Sigmoid colon (tissue), 7 donors: Measurements from ENCODE around the gene RYR3. TPM values are rescaled to one million over a fixed set of nuclear protein-coding genes. Genes with fewer than 3 reads are reported as not detected.
A peak's percentile ranks its signal among the peaks of the same experiment; 100 is the strongest.

Source experiments
- DNase-seq: peaks from one replicate; pipeline ENCODE4 v3.0.0-alpha.2; 2019
- H3K27ac ChIP-seq, 4 donors: fragments of 200-600 bp; sonication (generic); one replicate each; pipeline ENCODE4 v1.5.1; 2016 to 2019; ENCODE audit warnings: mild to moderate bottlenecking in 1 of 4
- H3K27me3 ChIP-seq, 3 donors: fragments of 200-600 bp; sonication (generic); one replicate each; pipeline ENCODE4 v1.5.1; 2019; ENCODE audit warnings: mild to moderate bottlenecking in 1 of 3
- H3K36me3 ChIP-seq, 4 donors: fragments of 200-600 bp; sonication (generic); one replicate each; pipeline ENCODE4 v1.5.1; 2016 to 2019
- H3K4me1 ChIP-seq, 4 donors: fragments of 200-600 bp; sonication (generic); one replicate each; pipeline ENCODE4 v1.5.1; 2017 to 2019
- H3K4me3 ChIP-seq, 4 donors: fragments of 200-600 bp; sonication (generic); one replicate each; pipeline ENCODE4 v1.5.1; 2017 to 2019; ENCODE audit warnings: mild to moderate bottlenecking in 2 of 4, moderate library complexity in 1 of 4
- H3K9me3 ChIP-seq, 4 donors: fragments of 200-600 bp in 3 of 4; sonication (generic) in 3 of 4; one replicate each; pipeline versions ENCODE4 v1.5.1 to v1.6.1; 2013 to 2019
- CTCF ChIP-seq, 4 experiments: fragments of 450-650 bp in 3 of 4; fragments of 200-600 bp in 1 of 4; IDR thresholded peaks; one replicate each; pipeline ENCODE4 v1.5.1; 2016 to 2019; ENCODE audit warnings: antibody characterized with exemption in 4 of 4, mild to moderate bottlenecking in 3 of 4, moderate library complexity in 2 of 4
- EP300 ChIP-seq, 4 donors: sonication (generic); formaldehyde crosslinking; IDR thresholded peaks; one replicate each; pipeline ENCODE4 v1.6.1; 2017; ENCODE audit warnings: antibody characterized with exemption in 4 of 4
- POLR2A ChIP-seq, 2 donors: fragments of 450-650 bp; IDR thresholded peaks; one replicate each; pipeline ENCODE4 v1.6.1; 2016; ENCODE audit warnings: antibody characterized with exemption in 2 of 2, mild to moderate bottlenecking in 2 of 2, moderate library complexity in 2 of 2
- POLR2AphosphoS5 ChIP-seq, 4 donors: sonication (generic); formaldehyde crosslinking; IDR thresholded peaks; one replicate each; pipeline ENCODE4 v1.6.1; 2017; ENCODE audit warnings: antibody characterized with exemption in 4 of 4
- WGBS, 2 donors: extraction: QIAGEN DNeasy Blood & Tissue Kit; methylation state at CpG; one replicate each; pipeline ENCODE4 v1.1.7; 2013; 5-methylcytosine and 5-hydroxymethylcytosine counted together
- intact Hi-C: fragments of 100-400 bp; cut with DNase I; formaldehyde crosslinking; loops from one replicate; pipeline ENCODE4 v1.15.1; 2023
- polyA plus RNA-seq, 3 donors: library from polyadenylated mRNA; stranded (reverse); fragments of 200-250 nt; gene quantifications; one replicate each; pipeline ENCODE4 v1.2.3, GENCODE V29; 2013
- total RNA-seq, 4 donors: library from RNA; depleted of rRNA; stranded (reverse); fragments of >200 nt; gene quantifications; one replicate each; pipeline ENCODE4 v1.1.0, GENCODE V29; 2016
- donor health status: healthy with polysubstance abuse.
- donor health status: Bipolar disorder and iron deficiency.
- donor health status: healthy.

RYR3 gene
- total and polyA plus RNA-seq, 7 donors: 0.38 to 29.1 (median 10.5) TPM; not detected in 1

GRCh38 chr15:33411596-33412540 lies 101.1 kb downstream of the RYR3 start:
- intact Hi-C loops: no loop called here
- no peak for DNase-seq
- WGBS, 2 donors: 76 to 81% methylated on average over 7 of the region's 7 CpGs

GRCh38 chr15:33419701-33420100 lies 108.9 kb downstream of the RYR3 start:
- no peak for DNase-seq
- Histone ChIP-seq H3K27me3 (no peaks in the 10 kb centered on the region), H3K4me3 (no peak overlapping the region), H3K36me3 (no peaks in the 10 kb centered on the region), H3K4me1 (no peaks in the 10 kb centered on the region), H3K27ac (no peak overlapping the region), H3K9me3 (no peaks in the 10 kb centered on the region)
- 59 to 69% methylated on average over 4 of the region's 4 CpGs for WGBS, 2 donors
- intact Hi-C loops: no loop called here
- TF ChIP-seq POLR2A (IDR thresholded peaks at IDR 0.05) (no peak), CTCF (IDR thresholded peaks at IDR 0.05) (no peak), POLR2AphosphoS5 (IDR thresholded peaks at IDR 0.05) (no peak), EP300 (IDR thresholded peaks at IDR 0.05) (no peak)

More at GRCh38 chr15:33411596-33412540, 101.1 kb downstream of the RYR3 start:
- H3K4me1 ChIP-seq: no peaks in the 10 kb centered on the region
- H3K27ac ChIP-seq: no peak overlapping the region
- H3K9me3 ChIP-seq: no peaks in the 10 kb centered on the region
- no peaks in the 10 kb centered on the region for H3K36me3 ChIP-seq
- TF ChIP-seq POLR2AphosphoS5 (IDR thresholded peaks at IDR 0.05): no peak
- H3K4me3 ChIP-seq: no peak overlapping the region
- H3K27me3 ChIP-seq: no peaks in the 10 kb centered on the region

- H3K27ac ChIP-seq: no peak overlapping the region
- H3K4me1 ChIP-seq: no peaks in the 10 kb centered on the region
- DNase-seq: no peak
- H3K27me3 ChIP-seq: no peaks in the 10 kb centered on the region
- intact Hi-C loops: no loop called here
- TF ChIP-seq POLR2A (IDR thresholded peaks at IDR 0.05) (no peak), CTCF (IDR thresholded peaks at IDR 0.05) (no peak), POLR2AphosphoS5 (IDR thresholded peaks at IDR 0.05) (no peak), EP300 (IDR thresholded peaks at IDR 0.05) (no peak)
- H3K9me3 ChIP-seq: no peaks in the 10 kb centered on the region
- no peaks in the 10 kb centered on the region for H3K36me3 ChIP-seq
- no peak overlapping the region for H3K4me3 ChIP-seq
Observed at GRCh38 chr15:33424025-33424424, 113.3 kb downstream of the RYR3 start.

GRCh38 chr15:33425142-33425541 lies 114.4 kb downstream of the RYR3 start:
- no peaks in the 10 kb centered on the region for H3K27me3 ChIP-seq
- WGBS, 2 donors: 49 to 70% methylated on average over 3 of the region's 3 CpGs
- no peak overlapping the region for H3K4me3 ChIP-seq
- H3K9me3 ChIP-seq: no peaks in the 10 kb centered on the region
- no peak for DNase-seq
- H3K4me1 ChIP-seq: no peaks in the 10 kb centered on the region
- H3K27ac ChIP-seq: no peak overlapping the region
- TF ChIP-seq POLR2AphosphoS5 (IDR thresholded peaks at IDR 0.05) (peak in 1 of 4 donors; percentile 19), CTCF (IDR thresholded peaks at IDR 0.05) (no peak)
- intact Hi-C loops: no loop called here
- no peaks in the 10 kb centered on the region for H3K36me3 ChIP-seq

GRCh38 chr15:33430577-33430976 lies 119.8 kb downstream of the RYR3 start:
- no peak for DNase-seq
- no peak overlapping the region for H3K27ac ChIP-seq
- H3K36me3 ChIP-seq: no peaks in the 10 kb centered on the region
- H3K4me1 ChIP-seq: no peaks in the 10 kb centered on the region
- WGBS, 2 donors: 51 to 69% methylated on average over 5 of the region's 5 CpGs
- no peak overlapping the region for H3K4me3 ChIP-seq
- no peaks in the 10 kb centered on the region for H3K9me3 ChIP-seq
- intact Hi-C loops: no loop called here
- no peaks in the 10 kb centered on the region for H3K27me3 ChIP-seq
- TF ChIP-seq CTCF (IDR thresholded peaks at IDR 0.05) (no peak), POLR2A (IDR thresholded peaks at IDR 0.05) (no peak), POLR2AphosphoS5 (IDR thresholded peaks at IDR 0.05) (no peak), EP300 (IDR thresholded peaks at IDR 0.05) (no peak)
